Measurements from ENCODE around the gene DDA1.

The DDA1 gene

DNA sequence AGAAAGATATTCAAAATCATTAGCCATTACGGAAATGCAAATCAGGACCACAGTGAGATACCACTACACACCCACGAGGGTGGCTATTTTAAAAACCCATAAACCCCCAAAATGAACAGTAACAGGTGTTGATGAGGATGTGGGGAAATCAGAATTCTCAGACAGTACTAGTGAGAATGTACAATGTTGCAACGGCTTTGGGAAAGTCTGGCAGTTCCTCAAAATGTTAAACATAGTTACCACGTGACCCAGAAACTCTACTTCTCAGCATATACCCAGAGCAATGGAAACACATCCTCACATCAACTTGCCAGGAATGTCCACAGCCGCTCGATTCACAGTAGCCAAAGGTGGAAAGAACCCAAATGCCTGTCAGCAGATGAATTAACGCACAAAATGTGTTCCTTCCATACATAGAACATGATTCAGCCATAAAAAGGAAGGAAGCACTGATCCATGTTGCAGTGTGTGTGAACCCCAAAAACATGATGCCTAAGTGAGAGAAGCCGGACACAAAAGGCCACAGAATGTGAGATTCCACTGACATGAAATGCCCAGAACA lies 60.7 kb downstream of the DDA1 start:
- Histone ChIP-seq H3K4me3 (ENCODE audit: low read depth, low read length) (no peak overlapping the region), H4K91ac (ENCODE audit: low read depth, low read length) (no peak overlapping the region), H3K9ac (ENCODE audit: low read length) (no peak overlapping the region), H3K79me2 (ENCODE audit: control insufficient read depth, insufficient read depth, low read length, poor library complexity) (no peaks in the 10 kb centered on the region), H3K14ac (ENCODE audit: low read length) (no peak overlapping the region), H3K27ac (ENCODE audit: low read depth, low read length) (no peak overlapping the region), H3K4me1 (ENCODE audit: control insufficient read depth in 1 of 2, insufficient read depth in 2 of 2, low read length in 2 of 2) (no peaks in the 10 kb centered on the region), H2AFZ (ENCODE audit: insufficient read depth, low read length, poor library complexity) (no peak overlapping the region), H2AK5ac (ENCODE audit: low read length) (no peak overlapping the region), H3K9me3 (ENCODE audit: insufficient read depth, low read depth, low read length) (no peaks in the 10 kb centered on the region), H3K4ac (ENCODE audit: low read depth, low read length) (no peak overlapping the region), H2BK12ac (ENCODE audit: low read length) (no peak overlapping the region), H3K23ac (ENCODE audit: low read length) (no peak overlapping the region), H3K18ac (ENCODE audit: low read length) (no peak overlapping the region), H2BK5ac (ENCODE audit: low read depth, low read length, poor library complexity) (no peak overlapping the region), H2BK120ac (ENCODE audit: insufficient read depth, low read length, poor library complexity) (no peak overlapping the region), H4K12ac (ENCODE audit: low read depth, low read length) (no peak overlapping the region), H3K4me2 (ENCODE audit: low read length) (no peak overlapping the region), H3K36me3 (ENCODE audit: control insufficient read depth in 1 of 2, insufficient read depth in 2 of 2, low read length in 2 of 2) (no peaks in the 10 kb centered on the region), H4K8ac (ENCODE audit: low read depth, low read length) (no peak overlapping the region), H3K79me1 (ENCODE audit: low read length) (no peaks in the 10 kb centered on the region), H3K27me3 (ENCODE audit: insufficient read depth, low read length) (no peaks in the 10 kb centered on the region)
- WGBS (ENCODE audit: extremely low coverage, insufficient coverage, insufficient read length), result no CpG with 5 or more reads among the region's 8 CpGs
- peak; percentile 14 to 40 for DNase-seq
